ENCODE results near the gene FGFR4.

The FGFR4 gene

GRCh38 chr5:177133853-177134696 is 47.4 kb downstream of the FGFR4 start:
- peak overlapping the region; percentile 92 for H3K9ac ChIP-seq (ENCODE audit: low read depth, low read length)
- peak overlapping the region; percentile 97 for H3K27ac ChIP-seq (ENCODE audit: low read depth, low read length)
- peak overlapping the region; percentile 76 for H3K4me3 ChIP-seq (ENCODE audit: low read depth, low read length)
- H3K4me1 ChIP-seq (ENCODE audit: control insufficient read depth, insufficient read depth, low read length) = peaks cover 35% of the 10 kb centered on the region
- no peaks in the 10 kb centered on the region for H3K27me3 ChIP-seq (ENCODE audit: control insufficient read depth, insufficient read depth, low read length)
- no peaks in the 10 kb centered on the region for H3K9me3 ChIP-seq (ENCODE audit: control insufficient read depth, insufficient read depth, low read length)
- peaks cover 40% of the 10 kb centered on the region for H3K36me3 ChIP-seq (ENCODE audit: control insufficient read depth, insufficient read depth, low read length)

GRCh38 chr5:177134697-177135225 is 48.0 kb downstream of the FGFR4 start:
- Histone ChIP-seq H3K9ac (ENCODE audit: low read depth, low read length) (peak overlapping the region; percentile 92), H3K9me3 (ENCODE audit: control insufficient read depth, insufficient read depth, low read length) (no peaks in the 10 kb centered on the region), H3K27ac (ENCODE audit: low read depth, low read length) (peak overlapping the region; percentile 97), H3K36me3 (ENCODE audit: control insufficient read depth, insufficient read depth, low read length) (peaks cover 45% of the 10 kb centered on the region), H3K4me1 (ENCODE audit: control insufficient read depth, insufficient read depth, low read length) (peaks cover 35% of the 10 kb centered on the region), H3K4me3 (ENCODE audit: low read depth, low read length) (peak overlapping the region; percentile 76), H3K27me3 (ENCODE audit: control insufficient read depth, insufficient read depth, low read length) (no peaks in the 10 kb centered on the region)

- no peaks in the 10 kb centered on the region for H3K27me3 ChIP-seq (ENCODE audit: control insufficient read depth, insufficient read depth, low read length)
- H3K9me3 ChIP-seq (ENCODE audit: control insufficient read depth, insufficient read depth, low read length) = no peaks in the 10 kb centered on the region
- H3K4me1 ChIP-seq (ENCODE audit: control insufficient read depth, insufficient read depth, low read length) = peaks cover 17% of the 10 kb centered on the region
- H3K27ac ChIP-seq (ENCODE audit: low read depth, low read length) = no peak overlapping the region
- H3K4me3 ChIP-seq (ENCODE audit: low read depth, low read length) = no peak overlapping the region
- peaks cover 89% of the 10 kb centered on the region for H3K36me3 ChIP-seq (ENCODE audit: control insufficient read depth, insufficient read depth, low read length)
- no peak overlapping the region for H3K9ac ChIP-seq (ENCODE audit: low read depth, low read length)
Observed at GRCh38 chr5:177140312-177140711, 53.6 kb downstream of the FGFR4 start.

- Histone ChIP-seq H3K9ac (ENCODE audit: low read depth, low read length) (no peak overlapping the region), H3K4me1 (ENCODE audit: control insufficient read depth, insufficient read depth, low read length) (peaks cover 6% of the 10 kb centered on the region; the same call in 1 of the 2 replicates), H3K9me3 (ENCODE audit: control insufficient read depth, insufficient read depth, low read length) (no peaks in the 10 kb centered on the region), H3K27ac (ENCODE audit: low read depth, low read length) (no peak overlapping the region), H3K36me3 (ENCODE audit: control insufficient read depth, insufficient read depth, low read length) (peaks cover 86% of the 10 kb centered on the region), H3K27me3 (ENCODE audit: control insufficient read depth, insufficient read depth, low read length) (no peaks in the 10 kb centered on the region), H3K4me3 (ENCODE audit: low read depth, low read length) (no peak overlapping the region)
Observed at GRCh38 chr5:177141496-177141895, 54.8 kb downstream of the FGFR4 start.

- Histone ChIP-seq H3K9ac (ENCODE audit: low read depth, low read length) (no peak overlapping the region), H3K9me3 (ENCODE audit: control insufficient read depth, insufficient read depth, low read length) (no peaks in the 10 kb centered on the region), H3K4me3 (ENCODE audit: low read depth, low read length) (no peak overlapping the region), H3K36me3 (ENCODE audit: control insufficient read depth, insufficient read depth, low read length) (peaks cover 85% of the 10 kb centered on the region), H3K4me1 (ENCODE audit: control insufficient read depth, insufficient read depth, low read length) (peaks cover 2% of the 10 kb centered on the region; the same call in 1 of the 2 replicates), H3K27ac (ENCODE audit: low read depth, low read length) (no peak overlapping the region), H3K27me3 (ENCODE audit: control insufficient read depth, insufficient read depth, low read length) (no peaks in the 10 kb centered on the region)
Observed at GRCh38 chr5:177142098-177142611, 55.4 kb downstream of the FGFR4 start.

- Histone ChIP-seq H3K36me3 (ENCODE audit: control insufficient read depth, insufficient read depth, low read length) (peaks cover 85% of the 10 kb centered on the region), H3K9ac (ENCODE audit: low read depth, low read length) (no peak overlapping the region), H3K27ac (ENCODE audit: low read depth, low read length) (no peak overlapping the region), H3K9me3 (ENCODE audit: control insufficient read depth, insufficient read depth, low read length) (no peaks in the 10 kb centered on the region), H3K4me3 (ENCODE audit: low read depth, low read length) (no peak overlapping the region), H3K27me3 (ENCODE audit: control insufficient read depth, insufficient read depth, low read length) (no peaks in the 10 kb centered on the region), H3K4me1 (ENCODE audit: control insufficient read depth, insufficient read depth, low read length) (no peaks in the 10 kb centered on the region)
Observed at GRCh38 chr5:177142778-177143177, 56.1 kb downstream of the FGFR4 start.

GRCh38 chr5:177146891-177147638 is 60.4 kb downstream of the FGFR4 start:
- Histone ChIP-seq H3K4me3 (ENCODE audit: low read depth, low read length) (no peak overlapping the region), H3K9ac (ENCODE audit: low read depth, low read length) (no peak overlapping the region), H3K4me1 (ENCODE audit: control insufficient read depth, insufficient read depth, low read length) (no peaks in the 10 kb centered on the region), H3K9me3 (ENCODE audit: control insufficient read depth, insufficient read depth, low read length) (no peaks in the 10 kb centered on the region), H3K36me3 (ENCODE audit: control insufficient read depth, insufficient read depth, low read length) (peaks cover 78% of the 10 kb centered on the region), H3K27ac (ENCODE audit: low read depth, low read length) (no peak overlapping the region), H3K27me3 (ENCODE audit: control insufficient read depth, insufficient read depth, low read length) (no peaks in the 10 kb centered on the region)

All from HUES48 (cell line).